GM18861 (cell line): ENCODE results near the gene VEGFC.
A peak's percentile ranks its signal among the peaks of the same experiment; 100 is the strongest.

ENCODE experiments used
- ATAC-seq: cut with Tn5 transposase; IDR thresholded peaks from one replicate; pipeline ENCODE4 v1.9.1; 2021; ENCODE audit not compliant: unreplicated experiment

VEGFC gene

DNA sequence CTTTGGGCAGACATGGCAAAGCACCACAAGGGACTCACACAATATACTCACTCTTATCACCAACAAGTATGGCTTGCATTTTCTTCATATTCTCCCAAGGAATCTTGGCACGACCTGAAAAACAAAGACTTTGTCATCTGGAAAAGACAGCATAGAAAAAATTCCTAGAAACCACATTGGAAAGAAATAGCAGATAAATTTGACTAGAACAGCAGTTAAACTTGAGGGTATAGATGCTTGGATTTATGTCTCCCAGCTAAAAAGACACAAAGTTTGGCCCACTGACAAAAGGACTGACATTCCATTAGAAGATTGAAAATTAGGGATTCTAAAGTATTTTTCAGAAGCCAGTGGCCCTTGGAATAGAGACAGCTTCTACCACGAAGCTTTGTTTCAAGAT lies 6.9 kb upstream of the VEGFC start:
- no peak for ATAC-seq

DNA sequence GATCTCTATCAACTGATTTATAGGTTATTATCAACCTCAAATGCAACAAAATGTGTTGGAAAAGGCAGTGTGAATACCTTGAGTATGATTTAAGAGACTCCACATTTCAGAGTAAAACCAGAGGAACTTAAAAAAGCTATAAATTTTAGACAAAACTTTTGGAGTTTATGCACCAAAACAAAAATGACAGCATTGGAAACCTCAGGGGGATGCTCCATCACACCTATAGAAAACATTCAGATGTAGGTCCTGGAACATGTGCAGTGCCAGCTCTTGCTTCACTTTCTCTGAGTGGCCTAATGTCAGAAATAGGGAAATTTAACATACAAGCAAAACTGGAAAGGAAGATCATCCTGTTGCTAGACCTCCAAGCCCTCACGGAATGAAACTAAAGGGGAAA lies 5.8 kb upstream of the VEGFC start:
- ATAC-seq: no peak

DNA sequence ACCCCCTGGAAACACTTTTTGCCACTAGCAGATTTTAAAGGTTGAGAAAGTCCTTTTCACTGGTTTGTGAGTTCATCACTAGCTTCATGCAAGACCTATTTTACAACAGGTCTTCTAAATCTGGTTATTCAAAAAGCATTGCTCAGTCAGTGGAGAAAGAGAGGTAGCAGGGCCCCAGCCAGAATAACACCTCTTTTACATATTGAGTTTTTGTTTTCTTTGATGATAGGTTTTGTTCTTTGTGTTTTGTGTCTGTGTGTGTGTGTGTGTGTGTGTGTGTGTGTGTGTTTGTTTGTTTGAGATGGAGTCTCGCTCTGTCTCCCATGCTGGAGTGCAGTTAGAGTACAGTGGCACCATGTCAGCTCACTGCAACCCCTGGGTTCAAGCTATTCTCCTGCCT lies 2.7 kb upstream of the VEGFC start:
- no peak for ATAC-seq

DNA sequence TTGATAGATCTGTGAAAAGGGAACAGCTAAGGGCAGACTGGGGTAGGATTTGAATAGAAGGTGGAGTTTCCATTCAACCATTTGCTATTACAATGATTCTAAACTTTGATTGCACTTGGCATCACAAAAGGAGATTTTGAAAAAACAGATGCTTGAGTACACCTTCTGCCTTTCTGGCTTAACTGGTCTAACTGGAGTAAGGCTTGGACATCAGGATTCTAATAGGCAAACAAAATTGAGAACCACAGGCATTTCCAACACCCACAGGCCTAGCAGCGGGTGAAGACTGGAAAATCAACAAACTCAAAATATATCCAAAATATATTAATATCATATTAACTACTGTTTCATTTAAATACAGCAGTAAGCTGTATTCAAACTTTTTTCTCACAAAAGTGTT lies 1.9 kb upstream of the VEGFC start:
- ATAC-seq: no peak

DNA sequence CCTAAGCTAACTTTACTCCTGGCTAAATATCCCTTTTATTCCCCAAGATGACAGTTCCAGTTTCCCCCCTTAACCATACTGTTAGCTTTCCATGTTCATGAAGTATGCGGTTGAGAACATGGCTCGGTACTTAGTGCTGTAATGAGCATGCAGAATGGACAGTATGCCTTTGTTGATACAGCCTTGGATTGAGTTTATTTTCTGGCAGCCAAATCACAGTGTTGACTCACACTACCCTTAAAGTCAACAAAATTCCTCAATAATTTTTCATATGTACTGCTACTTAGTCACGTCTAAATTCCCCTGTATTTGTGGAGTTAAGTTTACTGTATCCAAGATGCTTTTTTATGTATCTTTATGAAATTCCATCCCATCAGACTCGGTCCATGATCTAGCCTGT lies 1.4 kb upstream of the VEGFC start:
- ATAC-seq: no peak

DNA sequence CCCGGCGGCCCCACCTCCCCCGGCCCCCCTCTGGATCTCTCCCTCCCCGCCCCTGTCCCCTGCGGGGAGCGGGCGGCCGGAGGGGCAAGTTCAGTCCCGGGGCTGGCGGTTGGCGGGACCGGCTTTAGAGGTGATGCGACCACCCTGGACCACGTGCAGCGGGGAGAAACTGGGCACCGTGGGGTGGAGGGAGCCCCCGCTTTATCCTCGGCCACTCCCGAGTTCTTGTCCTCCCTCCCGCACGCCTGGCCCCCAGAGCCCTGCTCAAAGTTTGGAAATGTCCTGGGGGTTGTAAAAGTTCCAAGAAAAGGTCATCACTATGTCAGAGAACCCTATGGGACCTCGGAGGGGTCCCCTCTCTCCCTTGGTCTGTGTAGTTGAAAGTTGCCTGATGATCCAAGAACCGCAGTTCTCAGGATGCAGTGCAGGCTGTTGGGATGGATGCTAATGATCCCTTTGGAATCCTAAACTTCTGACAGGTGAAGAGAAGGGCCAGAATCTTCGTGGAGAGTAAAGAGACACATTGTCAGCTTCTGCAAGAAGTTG lies 411 bp upstream of the VEGFC start:
- no peak for ATAC-seq

DNA sequence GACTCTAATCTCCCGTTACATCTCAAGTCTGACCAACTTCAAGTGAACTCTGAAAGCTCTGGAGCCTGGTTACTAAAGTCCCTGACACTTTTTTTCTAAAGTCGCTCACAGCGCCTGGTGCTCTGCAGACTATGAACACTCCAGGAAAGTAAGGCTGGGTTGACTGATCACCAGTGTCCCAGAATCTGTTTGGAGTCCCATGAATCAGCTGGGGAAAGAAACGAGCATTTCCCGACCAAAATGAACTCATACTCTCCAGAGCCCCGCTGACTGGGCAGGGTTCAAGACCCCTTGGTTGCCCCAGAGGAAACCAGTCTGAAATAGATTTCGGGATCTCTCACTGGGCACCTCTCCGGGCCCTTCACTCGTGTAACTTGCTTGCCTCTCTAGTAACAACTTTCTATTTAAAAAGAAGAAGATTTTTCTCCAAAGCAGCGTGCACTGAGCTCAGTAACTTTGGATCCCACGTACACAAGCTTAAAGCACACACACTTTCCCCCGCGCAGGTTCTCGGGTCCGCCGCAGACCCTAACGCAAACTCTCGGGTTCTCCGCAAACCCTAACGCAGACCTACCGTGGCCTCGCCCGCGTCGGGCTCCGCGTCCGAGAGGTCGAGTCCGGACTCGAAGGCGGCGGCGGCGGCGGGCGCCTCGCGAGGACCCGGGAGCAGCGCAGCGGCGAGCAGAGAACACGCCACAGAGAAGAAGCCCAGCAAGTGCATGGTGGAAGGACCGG lies 964 bp downstream of the VEGFC start:
- ATAC-seq: no peak

DNA sequence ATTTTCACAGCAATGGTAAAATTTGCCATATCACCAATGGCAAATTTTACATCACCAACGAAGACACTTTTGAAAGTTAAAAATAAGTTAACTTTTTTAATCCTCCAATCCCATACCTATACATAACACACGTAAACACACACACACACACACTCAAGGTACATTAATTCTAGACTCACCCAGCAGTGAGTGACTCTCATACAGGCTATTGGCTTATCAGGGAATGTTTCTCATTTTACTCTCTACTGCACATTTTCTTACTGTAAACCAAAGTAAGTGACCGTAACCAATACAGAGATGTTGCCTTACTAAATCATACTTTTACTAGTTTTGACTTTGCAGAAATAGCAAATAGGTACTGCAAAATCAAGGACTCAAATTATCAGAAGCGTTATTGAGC lies 2.3 kb downstream of the VEGFC start:
- no peak for ATAC-seq

DNA sequence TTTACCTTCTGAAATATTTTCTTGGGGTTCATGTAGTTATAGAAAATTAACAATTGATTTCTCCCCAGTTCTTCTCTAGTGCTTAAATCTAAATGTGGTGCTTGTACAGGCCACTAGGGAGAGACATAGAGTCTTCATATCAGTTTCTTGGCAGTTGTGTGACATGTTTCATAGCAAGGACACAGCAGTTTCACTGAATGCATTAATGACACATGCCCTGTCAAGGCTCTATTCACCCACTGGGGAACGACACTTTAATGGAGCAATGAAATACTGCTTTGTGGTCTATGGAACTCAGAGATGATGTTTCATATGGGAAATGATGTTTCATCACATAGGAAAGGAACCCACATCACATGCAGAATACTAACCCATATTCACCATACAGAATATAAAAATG lies 2.8 kb downstream of the VEGFC start:
- peak; percentile 84 for ATAC-seq

DNA sequence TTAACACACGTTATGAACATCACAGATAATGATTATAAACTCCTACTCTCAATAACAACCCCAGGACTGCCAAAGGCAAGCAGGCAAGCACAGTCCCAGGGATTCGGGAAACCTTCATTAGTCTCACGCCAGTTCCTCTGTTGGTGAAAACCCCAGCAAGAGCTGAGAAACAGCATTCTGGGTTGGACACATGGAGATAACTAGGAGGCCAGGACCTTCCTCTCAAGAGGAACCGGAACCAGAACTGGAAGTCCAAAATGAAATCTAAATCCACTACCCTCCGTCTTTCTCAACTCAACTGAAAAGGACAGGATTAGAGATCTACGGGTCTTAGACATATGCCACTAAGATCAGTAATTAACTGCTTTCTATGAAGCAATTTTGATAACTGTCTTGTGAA lies 3.8 kb downstream of the VEGFC start:
- no peak for ATAC-seq

DNA sequence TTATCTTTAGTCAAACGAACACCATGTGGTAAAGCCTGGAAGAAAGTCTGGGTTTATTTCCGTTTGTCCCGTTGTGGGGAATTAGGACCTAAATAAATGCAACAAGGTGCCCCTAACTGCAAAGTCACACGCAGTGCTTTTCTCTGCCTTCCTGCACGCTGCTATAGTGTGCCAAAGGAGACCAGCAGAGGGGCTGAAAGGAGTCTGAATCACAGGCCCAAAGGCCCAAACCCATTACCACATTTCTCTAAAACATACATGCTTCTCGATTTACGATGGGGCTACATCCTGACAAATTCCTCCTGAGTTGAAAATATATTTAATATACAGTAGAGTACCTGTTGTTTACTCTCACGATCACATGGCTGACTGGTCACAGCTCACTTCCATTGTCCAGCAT lies 4.5 kb downstream of the VEGFC start:
- ATAC-seq: no peak

DNA sequence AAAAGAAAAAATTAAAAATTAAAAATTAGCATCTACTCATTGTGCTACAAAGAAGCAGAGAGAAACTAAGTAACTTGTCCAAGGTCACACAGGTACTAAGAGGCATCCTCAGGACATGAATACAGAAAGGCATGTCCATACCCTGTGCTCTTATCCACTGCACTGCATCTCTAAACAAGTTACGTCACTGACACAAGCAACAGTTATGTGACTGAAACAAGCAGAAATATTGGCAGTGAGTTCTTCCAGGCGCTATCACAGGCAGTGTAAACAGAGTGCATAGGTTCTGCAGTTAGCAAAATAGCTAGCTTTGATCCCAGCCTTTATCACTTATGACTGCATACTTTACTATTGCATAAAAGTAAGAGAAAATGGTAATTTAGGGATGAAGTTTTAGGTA lies 7.9 kb downstream of the VEGFC start:
- ATAC-seq: no peak

DNA sequence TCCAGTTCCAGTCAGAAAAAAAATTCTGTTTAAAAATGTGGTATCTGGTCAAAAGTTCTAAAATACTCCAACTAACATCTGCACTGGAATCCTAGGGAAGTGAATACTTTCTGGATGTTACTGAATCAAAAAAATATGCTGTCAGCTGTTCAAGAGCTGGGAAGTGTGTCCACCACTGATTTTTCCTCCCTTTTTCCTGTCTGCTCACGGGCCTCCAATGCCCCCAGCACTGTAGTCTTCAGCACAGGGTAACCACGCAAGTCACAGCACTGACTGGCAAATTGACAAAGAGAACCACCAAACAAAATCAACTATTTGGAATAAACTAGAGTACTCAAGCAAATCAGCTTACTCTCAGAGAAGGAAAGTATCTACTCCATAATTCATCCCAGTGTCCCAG lies 9.9 kb downstream of the VEGFC start:
- no peak for ATAC-seq

DNA sequence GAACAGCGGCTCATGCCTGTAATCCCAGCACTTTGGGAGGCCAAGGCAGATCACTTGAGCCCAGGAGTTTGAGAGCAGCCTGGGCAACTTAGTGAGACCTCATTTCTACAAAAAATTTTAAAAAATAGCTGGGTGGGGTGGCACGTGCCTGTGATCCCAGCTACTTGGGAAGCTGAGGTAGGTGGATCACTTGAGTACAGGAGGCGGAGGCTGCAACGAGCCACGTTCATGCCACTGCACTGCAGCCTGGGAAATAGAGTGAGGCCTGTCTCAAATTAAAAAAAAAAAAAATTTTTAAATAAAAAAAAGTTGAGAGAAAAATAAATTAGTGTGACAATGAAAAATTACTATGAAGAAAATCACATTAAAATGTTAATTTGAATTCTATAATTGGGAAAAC lies 10.5 kb downstream of the VEGFC start:
- ATAC-seq: no peak

DNA sequence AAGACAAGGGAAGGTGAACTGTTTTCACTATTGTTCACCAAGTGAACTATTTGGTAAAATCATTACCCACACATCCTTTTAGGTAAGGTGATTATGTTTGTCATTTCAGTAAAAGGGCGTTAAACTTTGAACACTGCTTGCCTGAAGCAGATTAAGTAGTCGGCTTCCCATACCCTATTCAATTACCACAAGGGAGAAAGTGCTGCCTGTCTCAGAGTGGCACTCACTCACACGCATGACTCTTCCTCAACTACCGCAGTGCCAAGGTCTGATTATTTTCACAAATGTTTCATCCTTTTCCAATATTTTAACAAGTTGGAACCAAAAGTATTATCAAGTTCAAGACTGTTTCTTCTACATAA lies 11.0 kb downstream of the VEGFC start:
- no peak for ATAC-seq

DNA sequence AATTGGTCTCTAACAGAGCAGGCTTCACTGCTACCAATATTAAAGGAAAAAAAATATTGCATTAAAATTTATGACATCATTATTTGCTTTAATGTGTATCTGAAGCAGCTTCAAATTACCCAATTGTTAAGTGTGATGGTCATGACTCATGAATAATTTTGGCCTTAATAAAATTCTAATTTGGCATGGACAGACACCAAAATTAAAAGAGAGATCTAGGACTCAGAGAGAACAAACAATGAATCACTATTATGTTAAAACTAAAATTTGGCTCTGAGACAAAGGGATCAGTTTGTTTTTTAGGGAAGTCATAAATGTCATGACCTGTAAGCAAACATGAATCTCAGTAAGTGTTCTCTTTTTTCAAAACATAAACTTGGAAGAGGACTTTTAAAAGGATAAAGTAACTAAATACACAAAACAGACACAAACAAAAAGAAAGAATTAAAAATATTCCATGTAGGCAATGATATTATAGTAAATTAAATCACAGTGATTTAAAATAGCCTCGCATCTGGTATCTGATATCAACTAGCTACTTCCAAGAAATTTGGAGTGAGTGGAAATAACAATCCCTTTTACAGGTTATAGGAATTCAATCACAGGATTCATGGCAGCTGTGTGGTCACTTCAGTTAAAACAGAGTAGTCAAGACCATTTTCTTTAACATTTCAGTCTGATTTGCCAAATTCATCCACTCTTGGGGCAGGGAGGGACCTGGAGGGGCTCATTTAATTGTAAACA lies 11.6 kb downstream of the VEGFC start:
- no peak for ATAC-seq

DNA sequence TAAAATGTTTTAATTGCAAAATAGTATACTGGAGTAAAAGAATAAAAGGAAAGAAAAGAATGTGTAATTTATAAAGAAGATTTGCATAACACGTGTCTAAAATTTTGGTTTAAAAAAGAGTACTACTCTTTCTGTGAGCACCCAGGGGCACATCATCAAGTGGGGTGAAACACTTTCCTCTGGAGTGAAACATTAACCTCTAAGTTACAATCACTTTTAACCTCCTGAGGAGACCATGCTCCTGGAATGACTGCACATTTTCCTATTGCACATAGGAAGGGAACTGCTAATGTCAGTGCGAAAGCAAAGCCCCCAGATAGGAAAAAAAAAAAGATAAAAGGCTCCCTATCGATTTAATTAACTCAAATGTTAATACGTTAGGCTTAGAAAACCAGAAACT lies 13.3 kb downstream of the VEGFC start:
- ATAC-seq: no peak

DNA sequence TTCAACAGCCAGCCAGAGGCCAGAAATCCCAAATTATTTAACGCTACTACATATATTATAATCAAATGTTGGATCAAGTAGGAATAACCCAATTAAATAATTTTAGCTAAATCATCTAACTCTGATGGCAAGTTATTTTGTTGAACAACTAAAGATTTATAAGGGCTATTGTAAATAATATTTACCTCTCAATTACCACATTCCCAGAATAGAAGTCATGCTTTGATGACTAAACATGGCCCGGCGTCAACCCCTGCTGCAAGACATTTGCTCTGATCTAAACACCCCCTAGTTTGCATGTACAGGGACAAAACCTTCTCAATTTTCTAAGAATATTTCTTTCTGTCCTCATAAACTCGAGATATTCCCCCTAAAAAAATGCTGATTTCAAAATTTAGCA lies 14.2 kb downstream of the VEGFC start:
- no peak for ATAC-seq

DNA sequence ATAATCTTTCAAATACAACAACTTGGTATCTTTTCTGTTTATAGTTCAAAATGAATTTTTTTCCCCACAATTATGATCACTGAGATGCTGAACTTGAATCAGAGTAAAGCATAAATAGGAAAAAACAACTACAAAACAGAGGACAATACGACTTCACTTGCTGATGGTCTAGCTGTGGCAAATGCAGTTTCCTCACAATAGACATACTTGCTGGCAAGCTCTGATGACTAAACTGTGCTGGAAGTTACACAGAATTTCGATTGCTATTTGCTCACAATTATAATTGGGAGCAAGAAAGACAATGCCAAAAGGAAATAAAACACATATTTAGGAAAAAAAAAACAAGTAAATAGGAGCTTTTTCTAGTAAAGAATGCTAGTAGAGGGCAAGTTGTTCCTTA lies 14.7 kb downstream of the VEGFC start:
- no peak for ATAC-seq

DNA sequence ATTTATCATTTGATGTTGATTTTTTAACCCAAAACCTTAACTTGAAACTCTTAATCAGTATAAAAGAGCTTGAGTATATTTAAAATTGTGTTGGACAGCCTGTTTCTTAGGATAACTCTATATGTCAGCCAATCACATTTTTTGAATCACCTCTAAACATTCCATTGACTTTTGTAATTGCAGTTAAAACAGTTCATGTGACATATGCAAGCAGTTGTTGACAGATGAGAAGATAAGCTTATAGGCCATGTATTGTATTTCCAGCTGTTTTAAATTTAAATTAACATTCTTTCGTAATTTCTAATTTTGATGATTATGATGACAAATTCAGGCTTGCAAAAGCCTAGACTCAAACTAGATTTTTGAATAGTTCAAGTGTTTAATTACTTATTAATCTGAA lies 17.4 kb downstream of the VEGFC start:
- ATAC-seq: no peak

DNA sequence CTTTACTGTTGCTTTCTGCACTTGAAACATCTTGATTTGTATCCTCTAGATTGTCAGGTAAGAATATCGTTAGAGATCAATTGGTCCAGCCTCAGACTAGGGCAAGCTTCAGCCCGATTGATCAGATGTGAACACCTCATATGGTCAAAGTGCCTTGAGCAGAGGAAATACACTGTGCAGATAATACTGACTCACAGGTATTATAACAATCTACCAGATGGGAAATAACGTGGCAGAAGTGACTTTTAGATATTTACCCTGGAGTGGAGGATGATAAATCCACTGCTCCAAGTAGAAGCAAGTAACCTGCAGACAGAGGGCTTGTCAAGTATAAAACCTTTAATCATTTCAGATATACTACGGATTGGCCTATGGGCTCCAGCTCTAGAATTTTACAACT lies 17.9 kb downstream of the VEGFC start:
- ATAC-seq: no peak

DNA sequence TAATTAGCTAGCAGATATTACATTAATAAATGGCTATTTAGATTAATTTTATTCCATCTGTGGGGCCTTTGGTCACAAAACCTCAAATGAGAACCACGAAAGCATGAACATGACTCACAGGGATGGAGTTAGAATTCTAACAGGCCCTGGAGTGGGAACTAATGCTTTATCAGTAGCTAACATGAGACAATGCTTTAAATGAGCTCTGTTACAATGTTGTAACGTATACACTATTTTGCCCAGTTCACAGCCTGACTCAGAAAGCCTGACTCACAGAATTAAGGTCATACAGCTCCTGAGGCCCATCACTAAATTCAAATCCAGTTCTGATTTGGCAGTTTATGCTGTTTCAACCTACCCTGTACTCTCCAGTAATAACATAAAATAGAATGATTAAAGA lies 23.2 kb downstream of the VEGFC start:
- no peak for ATAC-seq

DNA sequence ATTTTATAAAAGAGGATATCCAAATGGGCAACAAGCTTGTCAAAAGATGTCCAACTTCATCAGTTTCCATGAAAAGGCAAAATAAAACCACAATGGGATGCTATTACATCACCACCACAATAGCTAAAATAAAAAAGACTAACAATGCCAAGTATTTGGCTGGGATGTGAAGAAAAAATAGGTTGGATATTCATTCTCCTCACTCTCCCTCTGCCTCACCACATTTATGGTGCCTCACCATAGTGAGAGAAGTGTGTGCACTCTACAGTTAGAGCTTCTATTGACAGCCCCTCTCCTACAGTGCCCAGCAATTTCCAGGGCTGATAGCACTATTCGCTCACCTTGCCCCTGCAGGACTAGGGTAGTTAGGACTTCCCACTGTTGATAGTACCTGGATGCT lies 25.5 kb downstream of the VEGFC start:
- ATAC-seq: no peak
